HEK293 (cell line): Measurements from ENCODE around the gene ACSF2.
"Not testable (repeated sequence)": the region's sequence is repeated elsewhere in the genome, so short reads cannot be mapped to it uniquely, and the experiment has no call there.

Experiments used
- CTCF ChIA-PET: fragments of 350-600 bp; formaldehyde crosslinking; extraction: SDS; loops from one replicate; lab custom pipeline; 2021; ENCODE audit warnings: antibody characterized with exemption; lab: Yijun Ruan, JAX
- POLR2A ChIA-PET: fragments of 300-600 bp; formaldehyde crosslinking; extraction: SDS; loops from one replicate; lab custom pipeline; 2020; ENCODE audit warnings: antibody characterized with exemption, inconsistent platforms; lab: Yijun Ruan, JAX
- H3K27ac ChIP-seq: fragments of 200-500 bp; sonication (Bioruptor generic); 2 replicates; pipeline ENCODE4 v1.5.1; 2014; ENCODE audit warnings: low read depth, low read length, control low read depth, inconsistent platforms; ENCODE audit errors: extremely low read depth
- H3K36me3 ChIP-seq, 2 experiments: fragments of 200-500 bp in 1 of 2; sonication (Bioruptor generic) in 1 of 2; 1 replicate in 1 of 2; 2 replicates in 1 of 2; pipeline ENCODE4 v1.5.1; 2014 to 2017; ENCODE audit warnings: inconsistent platforms in 2 of 2, low read length in 2 of 2; ENCODE audit not compliant: control insufficient read depth in 2 of 2, insufficient read depth in 1 of 2
- H3K4me1 ChIP-seq: fragments of 200-500 bp; sonication (Bioruptor generic); 2 replicates; pipeline ENCODE4 v1.5.1; 2014; ENCODE audit warnings: mild to moderate bottlenecking, low read length, inconsistent platforms; ENCODE audit not compliant: control insufficient read depth, insufficient read depth
- H3K4me3 ChIP-seq: 2 replicates; pipeline ENCODE4 v1.5.1; 2011; ENCODE audit warnings: low read depth, mild to moderate bottlenecking, control low read depth, low read length, moderate library complexity
- H3K9me3 ChIP-seq: fragments of 200-500 bp; sonication (Bioruptor generic); 2 replicates; pipeline ENCODE4 v1.5.1; 2014; ENCODE audit warnings: low read depth, low read length, inconsistent platforms; ENCODE audit not compliant: control insufficient read depth, insufficient read depth
- GLIS2 ChIP-seq: fragments of 450-650 bp; formaldehyde crosslinking; IDR thresholded peaks from 2 replicates; pipeline ENCODE4 v1.5.1; 2016; ENCODE audit warnings: missing biosample characterization, missing genetic modification characterization
- KLF1 ChIP-seq: fragments of 450-650 bp; formaldehyde crosslinking; IDR thresholded peaks from 2 replicates; pipeline ENCODE4 v1.5.1; 2016; ENCODE audit warnings: missing biosample characterization, missing genetic modification characterization
- ZBTB10 ChIP-seq: fragments of 450-650 bp; formaldehyde crosslinking; IDR thresholded peaks from 2 replicates; pipeline ENCODE4 v1.5.1; 2016; ENCODE audit warnings: missing biosample characterization, missing genetic modification characterization
- ZBTB49 ChIP-seq: fragments of 450-650 bp; formaldehyde crosslinking; IDR thresholded peaks from 2 replicates; pipeline ENCODE4 v1.5.1; 2016; ENCODE audit warnings: missing biosample characterization, missing genetic modification characterization, low read depth
- ZIC2 ChIP-seq: fragments of 450-650 bp; formaldehyde crosslinking; IDR thresholded peaks from 2 replicates; pipeline ENCODE4 v1.5.1; 2016; ENCODE audit warnings: missing biosample characterization, missing genetic modification characterization
- ZNF146 ChIP-seq: fragments of 450-650 bp; formaldehyde crosslinking; IDR thresholded peaks from 2 replicates; pipeline ENCODE4 v1.5.1; 2016; ENCODE audit warnings: missing biosample characterization, missing genetic modification characterization
- ZNF148 ChIP-seq: fragments of 450-650 bp; formaldehyde crosslinking; IDR thresholded peaks from 2 replicates; pipeline ENCODE4 v1.5.0; 2017; ENCODE audit warnings: missing biosample characterization, missing genetic modification characterization, borderline replicate concordance
- ZNF155 ChIP-seq: fragments of 450-650 bp; formaldehyde crosslinking; IDR thresholded peaks from 2 replicates; pipeline ENCODE4 v1.5.1; 2016; ENCODE audit warnings: missing biosample characterization, missing genetic modification characterization
- ZNF202 ChIP-seq: fragments of 450-650 bp; formaldehyde crosslinking; IDR thresholded peaks from 2 replicates; pipeline ENCODE4 v1.5.1; 2016; ENCODE audit warnings: missing biosample characterization, missing genetic modification characterization, borderline replicate concordance
- ZNF350 ChIP-seq: fragments of 450-650 bp; formaldehyde crosslinking; IDR thresholded peaks from 2 replicates; pipeline ENCODE4 v1.5.0; 2017; ENCODE audit warnings: missing biosample characterization, mild to moderate bottlenecking, missing genetic modification characterization
- ZNF398 ChIP-seq: fragments of 450-650 bp; formaldehyde crosslinking; IDR thresholded peaks from 2 replicates; pipeline ENCODE4 v1.5.1; 2017; ENCODE audit warnings: missing biosample characterization, missing genetic modification characterization
- ZNF580 ChIP-seq: fragments of 450-650 bp; formaldehyde crosslinking; IDR thresholded peaks from 2 replicates; pipeline ENCODE4 v1.5.1; 2016; ENCODE audit warnings: missing biosample characterization, missing genetic modification characterization
- ZNF692 ChIP-seq: fragments of 450-650 bp; formaldehyde crosslinking; IDR thresholded peaks from 2 replicates; pipeline ENCODE4 v1.5.1; 2016; ENCODE audit warnings: missing biosample characterization, missing genetic modification characterization
- ZNF768 ChIP-seq: fragments of 450-650 bp; formaldehyde crosslinking; IDR thresholded peaks from 2 replicates; pipeline ENCODE4 v1.5.1; 2018; ENCODE audit warnings: missing biosample characterization, mild to moderate bottlenecking, missing genetic modification characterization
- ZNF830 ChIP-seq: fragments of 450-650 bp; IDR thresholded peaks from 2 replicates; pipeline ENCODE4 v1.5.0; 2018; ENCODE audit warnings: missing biosample characterization, missing genetic modification characterization, low read depth, mild to moderate bottlenecking, moderate library complexity

ACSF2 gene

GRCh38 chr17:50474523-50474922 is 48.5 kb downstream of the ACSF2 start:
- POLR2A ChIA-PET = interaction anchor here (1.2 kb wide), 1 partner anchor 31 kb away, joined by 4 read pairs; no protein-coding TSS in a partner anchor
- TF ChIP-seq ZNF580 (tag by site-specific recombination) = no peak
- TF ChIP-seq ZNF398 (tag by site-specific recombination) = no peak
- TF ChIP-seq ZBTB49 (tag by site-specific recombination) = no peak
- no peak for TF ChIP-seq ZIC2 (tag by site-specific recombination)
- TF ChIP-seq ZBTB10 = no peak
- no peak for TF ChIP-seq ZNF202 (tag by site-specific recombination)
- TF ChIP-seq, all 188 proteins: peak for 0
- CTCF ChIA-PET = interaction anchor here (1.4 to 2.0 kb wide), 3 partner anchors 77 to 380 kb away, joined by 4 to 8 read pairs (median 6); partner anchors contain the start of gene LRRC59
- peaks cover 0 to 29% of the 10 kb centered on the region in 2 experiments; a peak in 2 of 3 replicates for H3K36me3 ChIP-seq
- H3K4me1 ChIP-seq = 0 out of 2 replicates have a peak, but pooled peaks cover 2% of the 10 kb centered on the region
- H3K27ac ChIP-seq = no peak overlapping the region
- H3K9me3 ChIP-seq = no peaks in the 10 kb centered on the region
- no peak overlapping the region for H3K4me3 ChIP-seq

GRCh38 chr17:50475362-50475761 is 49.3 kb downstream of the ACSF2 start:
- Histone ChIP-seq H3K27ac (no peak overlapping the region), H3K36me3 (peaks cover 0 to 31% of the 10 kb centered on the region in 2 experiments; a peak in 2 of 3 replicates), H3K9me3 (no peaks in the 10 kb centered on the region), H3K4me3 (no peak overlapping the region), H3K4me1 (peaks cover 6% of the 10 kb centered on the region)
- TF ChIP-seq ZNF350 (tag by site-specific recombination) (no peak), ZNF692 (tag by site-specific recombination) (no peak), ZNF830 (tag by site-specific recombination) (no peak), KLF1 (no peak), GLIS2 (tag by site-specific recombination) (no peak), ZNF768 (no peak), ZNF155 (tag by site-specific recombination) (no peak), ZNF146 (tag by site-specific recombination) (no peak), ZNF148 (no peak)
- CTCF ChIA-PET = interaction anchor here (1.5 kb wide), 1 partner anchor 78 kb away, joined by 6 read pairs; the partner anchor contains the start of gene LRRC59
- POLR2A ChIA-PET = interaction anchor here (0.7 to 1.2 kb wide), 2 partner anchors 32 to 78 kb away, joined by 3 to 4 read pairs; partner anchors contain the start of gene LRRC59

GRCh38 chr17:50475775-50476544 is 49.9 kb downstream of the ACSF2 start:
- H3K36me3 ChIP-seq = peaks cover 0 to 32% of the 10 kb centered on the region in 2 experiments; a peak in 2 of 3 replicates
- H3K4me1 ChIP-seq, H3K4me3 ChIP-seq, H3K9me3 ChIP-seq, H3K27ac ChIP-seq: not testable (repeated sequence)
- ChIA-PET CTCF (interaction anchor here (0.6 to 4.4 kb wide), 6 partner anchors 8 to 201 kb away, joined by 3 to 55 read pairs (median 6); partner anchors contain the start of gene LRRC59), POLR2A (interaction anchor here (0.7 kb wide), 1 partner anchor 79 kb away, joined by 3 read pairs; the partner anchor contains the start of gene LRRC59)
